ENCODE measurements around the gene NOCT. TPM values are rescaled to one million over a fixed set of nuclear protein-coding genes. Genes with fewer than 3 reads are reported as not detected.
"Not testable (repeated sequence)": the region's sequence is repeated elsewhere in the genome, so short reads cannot be mapped to it uniquely, and the experiment has no call there.

The NOCT gene
- total RNA-seq, 1 experiment from 2014 or later = 11.9 TPM

- DNase-seq (ENCODE audit: low spot score) = no peak
Observed at GRCh38 chr4:139050446-139050845, 34.9 kb downstream of the NOCT start.

DNA sequence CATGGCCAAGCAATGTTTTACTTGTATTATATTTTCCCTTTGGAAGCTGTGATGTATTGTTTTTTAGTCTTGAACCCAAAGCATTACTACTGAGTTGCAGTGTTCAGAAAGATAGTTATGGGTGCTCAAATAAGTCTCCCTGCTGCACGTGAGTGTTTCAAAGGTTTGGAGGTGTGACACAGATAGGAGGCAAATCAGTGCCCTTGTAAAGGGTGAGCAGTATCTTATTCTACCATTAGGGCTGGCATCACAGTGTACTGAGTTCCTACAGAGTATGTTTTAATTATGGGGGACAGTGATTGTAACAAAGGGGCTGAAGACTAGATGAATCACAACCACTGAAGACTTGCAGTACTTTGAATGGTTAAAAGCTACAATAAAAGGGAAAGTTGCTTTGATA, 38.3 kb downstream of the NOCT start:
- no peak for DNase-seq (ENCODE audit: low spot score)

GRCh38 chr4:139054791-139055505, 39.4 kb downstream of the NOCT start:
- no peak for DNase-seq (ENCODE audit: low spot score)

GRCh38 chr4:139059026-139059425, 43.4 kb downstream of the NOCT start:
- DNase-seq (ENCODE audit: low spot score) = not testable (repeated sequence)

DNA sequence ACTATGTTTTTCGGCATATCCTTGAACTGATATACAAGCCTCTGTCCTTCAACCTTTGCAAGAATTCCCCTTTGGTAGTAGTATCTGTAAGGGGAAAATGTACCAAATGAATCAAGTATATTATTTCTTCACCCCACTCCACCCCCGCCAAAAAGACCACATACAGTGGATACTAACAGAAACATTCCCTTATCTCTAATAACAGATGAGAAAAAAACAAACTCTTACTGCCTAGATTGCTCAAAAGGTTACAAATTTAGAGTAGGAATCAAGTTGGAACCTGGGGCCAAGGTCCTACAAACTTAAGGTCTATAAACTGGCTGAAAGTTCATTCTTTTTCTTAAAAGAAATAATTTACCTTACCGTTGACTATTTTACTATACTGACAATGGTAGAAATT, 45.0 kb downstream of the NOCT start:
- DNase-seq (ENCODE audit: low spot score) = no peak

- no peak for DNase-seq (ENCODE audit: low spot score)
Observed at GRCh38 chr4:139076016-139076744, 60.6 kb downstream of the NOCT start.

- DNase-seq (ENCODE audit: low spot score) = no peak
Observed at GRCh38 chr4:139077567-139078355, 62.2 kb downstream of the NOCT start.

DNA sequence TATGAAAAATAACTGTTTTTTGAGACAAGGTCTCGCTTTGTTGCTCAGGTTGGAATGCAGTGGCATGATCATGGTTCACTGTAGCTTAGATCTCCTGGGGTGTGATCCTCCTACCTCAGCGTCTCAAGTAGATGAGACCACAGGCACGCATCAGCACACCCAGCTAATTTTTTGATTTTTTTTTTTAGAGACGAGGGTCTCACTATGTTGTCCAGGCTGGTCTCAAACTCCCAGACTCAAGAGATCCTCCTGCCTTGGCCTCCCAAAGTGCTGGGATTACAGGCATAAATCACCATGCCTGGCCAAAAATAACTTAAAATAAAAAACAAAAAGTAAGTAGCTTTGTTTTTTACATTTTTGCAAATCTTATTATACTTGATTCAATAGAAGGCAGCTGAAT, 63.3 kb downstream of the NOCT start:
- DNase-seq (ENCODE audit: low spot score) = no peak

- peak; percentile 98 for DNase-seq (ENCODE audit: low spot score)
Observed at GRCh38 chr4:139082750-139083606, 67.4 kb downstream of the NOCT start.

GRCh38 chr4:139083607-139083955, 68.0 kb downstream of the NOCT start:
- DNase-seq (ENCODE audit: low spot score) = peak; percentile 48

DNA sequence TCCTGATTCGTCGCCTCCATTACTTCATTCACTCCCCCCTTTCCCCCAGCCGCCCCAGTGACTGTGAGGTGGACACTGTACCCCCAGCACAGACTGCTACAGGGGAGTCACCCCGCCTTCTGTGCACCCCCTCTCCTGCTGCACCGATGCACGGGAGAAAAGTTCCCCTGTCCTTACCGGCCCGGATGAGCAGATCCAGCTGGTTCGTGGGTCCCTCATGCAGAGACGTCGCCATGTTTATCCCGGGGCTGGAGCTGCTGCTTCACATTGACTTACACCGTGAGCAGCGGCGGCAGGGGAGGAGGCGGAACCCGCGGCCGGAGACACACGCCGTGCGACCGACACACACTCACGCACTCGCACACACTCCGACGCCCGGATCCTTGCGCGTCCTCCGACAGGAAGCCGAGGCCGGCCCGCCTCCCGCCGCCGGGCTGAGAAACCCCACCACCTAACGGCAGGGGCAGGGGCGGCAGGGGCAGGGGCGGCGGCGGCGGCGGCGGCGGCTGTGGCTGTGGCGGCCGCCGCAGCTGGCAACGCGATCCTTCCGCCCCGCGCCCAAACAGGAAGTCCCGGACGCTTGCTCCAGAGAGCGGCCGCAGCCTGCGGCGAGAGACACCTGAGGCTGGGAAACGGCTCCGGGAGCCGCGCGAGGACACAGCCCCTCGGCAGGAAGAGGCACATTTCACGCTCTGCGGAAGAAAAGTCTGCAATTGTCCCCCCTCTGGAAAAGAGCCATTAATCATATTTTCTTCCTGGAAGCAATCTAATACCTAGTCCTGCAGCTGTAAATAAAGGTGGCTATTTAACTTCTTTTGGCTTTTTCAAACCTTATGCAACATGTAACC, 68.6 kb downstream of the NOCT start:
- peak; percentile 93 for DNase-seq (ENCODE audit: low spot score)

DNA sequence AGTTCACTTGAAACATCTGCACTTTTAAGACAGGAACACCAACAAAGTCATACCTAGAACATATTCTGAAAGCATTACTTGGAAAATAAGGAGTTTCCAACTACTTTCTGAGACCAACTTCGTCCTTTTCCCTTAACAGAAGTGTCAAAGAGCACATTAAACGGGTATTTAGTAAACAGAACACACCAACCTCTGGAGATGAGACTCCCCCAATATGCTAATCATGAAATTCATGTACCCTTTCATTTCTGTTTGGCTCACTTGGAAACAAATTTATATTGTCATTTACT, 69.2 kb downstream of the NOCT start:
- DNase-seq (ENCODE audit: low spot score) = no peak

DNA sequence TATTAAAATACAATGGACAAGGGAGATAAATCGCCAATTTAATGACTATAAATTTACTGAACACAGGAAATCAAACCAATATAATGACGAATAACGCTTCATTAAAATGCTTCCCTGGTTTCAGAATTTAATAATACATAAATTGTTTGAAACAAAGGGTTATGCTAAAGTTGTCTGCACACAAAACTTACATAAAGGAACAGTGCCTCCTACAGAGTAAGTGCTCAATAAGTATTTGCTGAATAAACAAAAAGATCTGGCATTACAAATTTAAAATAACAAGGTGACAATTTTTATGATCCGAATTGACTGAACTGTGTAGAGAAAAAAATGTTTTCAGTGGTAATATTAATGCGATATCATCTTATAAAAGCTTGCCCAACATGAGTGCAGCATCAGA, 69.6 kb downstream of the NOCT start:
- DNase-seq (ENCODE audit: low spot score) = peak; percentile 5

- DNase-seq (ENCODE audit: low spot score) = no peak
Observed at GRCh38 chr4:139092271-139092670, 76.7 kb downstream of the NOCT start.

Other genes starting within 250 kb of the NOCT start
- gene ELF2, start 161.4 kb downstream of the NOCT start, total RNA-seq (2014; rRNA removed; shearing (Covaris generic)) = 33.2 and 33.7 TPM in 2 replicates

Measured in H4 (cell line).